BJ (cell line): Measurements from ENCODE around the gene PRM2. TPM values are rescaled to one million over a fixed set of nuclear protein-coding genes. Genes with fewer than 3 reads are reported as not detected.
"Not testable (repeated sequence)": the region's sequence is repeated elsewhere in the genome, so short reads cannot be mapped to it uniquely, and the experiment has no call there.

Source experiments
- CTCF ChIA-PET: fragments of 350-600 bp; formaldehyde crosslinking; extraction: SDS; loops from one replicate; lab custom pipeline; 2021; ENCODE audit warnings: antibody characterized with exemption, inconsistent platforms; lab: Yijun Ruan, JAX
- POLR2A ChIA-PET: fragments of 300-600 bp; sonication (Branson Sonifier 250); formaldehyde crosslinking; extraction: SDS; loops from one replicate; lab custom pipeline; 2021; ENCODE audit warnings: antibody characterized with exemption; lab: Charles Lee
- DNase-seq: peaks from one replicate; pipeline ENCODE4 v3.0.0-alpha.2; 2011; ENCODE audit warnings: low read depth
- H3K27me3 ChIP-seq: 2 replicates; pipeline ENCODE4 v1.6.0; 2011; ENCODE audit warnings: low read length; ENCODE audit not compliant: control insufficient read depth, insufficient read depth
- H3K36me3 ChIP-seq: 2 replicates; pipeline ENCODE4 v1.5.1; 2011; ENCODE audit warnings: low read length; ENCODE audit not compliant: control insufficient read depth, insufficient read depth
- H3K4me3 ChIP-seq: 2 replicates; pipeline ENCODE4 v1.5.1; 2011; ENCODE audit warnings: low read depth, mild to moderate bottlenecking, control low read depth, low read length
- polyA plus RNA-seq: library from polyadenylated mRNA; depleted of rRNA; stranded (reverse); fragments of >200 nt; gene quantifications from 2 replicates; pipeline ENCODE4 v1.2.3, GENCODE V29; 2011
- TF ChIP-seq, protein P1 (sequence below): IDR thresholded peaks from 2 replicates; pipeline ENCODE4 v1.5.1; 2011; ENCODE audit warnings: low read depth, mild to moderate bottlenecking, control low read depth, inconsistent platforms, low read length, moderate library complexity; ENCODE audit not compliant: insufficient read depth

PRM2 gene
- polyA plus RNA-seq, 1 experiment = not detected

DNA sequence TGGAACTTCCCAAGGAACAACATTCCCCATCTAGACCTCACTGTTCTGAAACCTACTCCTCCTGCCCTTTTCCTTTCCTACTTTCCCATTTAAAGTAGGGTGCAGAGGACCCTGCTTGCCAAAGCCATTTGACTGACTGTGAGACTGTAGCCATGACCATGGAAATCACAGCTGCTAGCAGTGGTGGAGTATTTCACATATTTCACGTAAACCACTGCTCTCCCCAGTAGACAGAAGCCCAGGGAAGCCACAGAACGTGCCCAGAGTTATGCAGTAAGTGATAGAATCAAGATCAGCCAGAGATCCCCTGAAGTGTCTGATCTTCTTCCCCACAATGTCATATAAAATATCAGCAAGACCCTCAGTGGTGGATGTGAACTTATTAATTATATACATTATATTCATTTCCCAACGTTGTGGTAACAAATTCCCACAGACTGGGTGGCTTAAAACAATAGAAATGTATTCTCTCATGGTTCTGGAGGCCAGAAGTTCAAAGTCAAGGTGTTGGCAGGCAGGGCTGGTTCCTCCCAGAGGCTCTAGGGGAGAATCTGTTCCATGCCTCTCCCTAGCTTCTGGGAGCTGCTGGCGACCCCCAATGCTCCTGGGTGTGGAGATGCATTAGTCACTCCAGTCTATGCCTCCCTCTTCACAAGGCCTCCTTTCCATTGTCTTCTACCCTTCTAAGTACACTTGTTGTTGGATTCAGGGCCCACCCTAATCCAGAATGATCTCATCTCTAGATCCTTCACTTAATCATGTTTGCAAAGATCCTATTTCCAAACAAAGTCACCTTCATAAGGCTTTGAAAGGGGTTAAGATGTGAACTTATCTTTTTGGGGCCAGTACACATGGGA is 25.6 kb upstream of the PRM2 start:
- DNase-seq = no peak
- TF ChIP-seq, protein P1, sequence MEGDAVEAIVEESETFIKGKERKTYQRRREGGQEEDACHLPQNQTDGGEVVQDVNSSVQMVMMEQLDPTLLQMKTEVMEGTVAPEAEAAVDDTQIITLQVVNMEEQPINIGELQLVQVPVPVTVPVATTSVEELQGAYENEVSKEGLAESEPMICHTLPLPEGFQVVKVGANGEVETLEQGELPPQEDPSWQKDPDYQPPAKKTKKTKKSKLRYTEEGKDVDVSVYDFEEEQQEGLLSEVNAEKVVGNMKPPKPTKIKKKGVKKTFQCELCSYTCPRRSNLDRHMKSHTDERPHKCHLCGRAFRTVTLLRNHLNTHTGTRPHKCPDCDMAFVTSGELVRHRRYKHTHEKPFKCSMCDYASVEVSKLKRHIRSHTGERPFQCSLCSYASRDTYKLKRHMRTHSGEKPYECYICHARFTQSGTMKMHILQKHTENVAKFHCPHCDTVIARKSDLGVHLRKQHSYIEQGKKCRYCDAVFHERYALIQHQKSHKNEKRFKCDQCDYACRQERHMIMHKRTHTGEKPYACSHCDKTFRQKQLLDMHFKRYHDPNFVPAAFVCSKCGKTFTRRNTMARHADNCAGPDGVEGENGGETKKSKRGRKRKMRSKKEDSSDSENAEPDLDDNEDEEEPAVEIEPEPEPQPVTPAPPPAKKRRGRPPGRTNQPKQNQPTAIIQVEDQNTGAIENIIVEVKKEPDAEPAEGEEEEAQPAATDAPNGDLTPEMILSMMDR = no peak
- Histone ChIP-seq H3K27me3 (no peaks in the 10 kb centered on the region), H3K36me3 (no peaks in the 10 kb centered on the region), H3K4me3 (no peak overlapping the region)
- ChIA-PET POLR2A (no interaction called here), CTCF (interaction anchor here (0.6 kb wide), 1 partner anchor 69 kb away, joined by 3 read pairs; no protein-coding TSS in a partner anchor)

DNA sequence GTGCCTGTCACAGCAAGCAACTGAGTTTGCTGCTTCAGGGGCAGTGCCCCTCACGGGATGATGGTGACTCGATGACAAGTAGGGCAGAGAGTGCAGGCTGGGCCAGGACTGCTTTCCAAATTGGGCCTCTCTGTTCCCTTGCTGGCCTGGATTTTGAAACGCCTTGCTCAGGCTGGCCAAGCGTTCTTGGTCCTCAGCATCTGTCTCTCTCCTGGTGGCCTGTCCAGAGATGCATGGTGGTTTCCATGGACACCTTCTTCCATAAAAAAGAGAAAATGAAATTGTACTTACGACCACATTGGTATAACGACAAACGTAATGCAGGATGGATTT is 24.2 kb upstream of the PRM2 start:
- TF ChIP-seq, protein P1 = no peak
- H3K36me3 ChIP-seq = no peaks in the 10 kb centered on the region
- no peaks in the 10 kb centered on the region for H3K27me3 ChIP-seq
- CTCF ChIA-PET = no interaction called here
- POLR2A ChIA-PET = no interaction called here
- no peak overlapping the region for H3K4me3 ChIP-seq
- no peak for DNase-seq

DNA sequence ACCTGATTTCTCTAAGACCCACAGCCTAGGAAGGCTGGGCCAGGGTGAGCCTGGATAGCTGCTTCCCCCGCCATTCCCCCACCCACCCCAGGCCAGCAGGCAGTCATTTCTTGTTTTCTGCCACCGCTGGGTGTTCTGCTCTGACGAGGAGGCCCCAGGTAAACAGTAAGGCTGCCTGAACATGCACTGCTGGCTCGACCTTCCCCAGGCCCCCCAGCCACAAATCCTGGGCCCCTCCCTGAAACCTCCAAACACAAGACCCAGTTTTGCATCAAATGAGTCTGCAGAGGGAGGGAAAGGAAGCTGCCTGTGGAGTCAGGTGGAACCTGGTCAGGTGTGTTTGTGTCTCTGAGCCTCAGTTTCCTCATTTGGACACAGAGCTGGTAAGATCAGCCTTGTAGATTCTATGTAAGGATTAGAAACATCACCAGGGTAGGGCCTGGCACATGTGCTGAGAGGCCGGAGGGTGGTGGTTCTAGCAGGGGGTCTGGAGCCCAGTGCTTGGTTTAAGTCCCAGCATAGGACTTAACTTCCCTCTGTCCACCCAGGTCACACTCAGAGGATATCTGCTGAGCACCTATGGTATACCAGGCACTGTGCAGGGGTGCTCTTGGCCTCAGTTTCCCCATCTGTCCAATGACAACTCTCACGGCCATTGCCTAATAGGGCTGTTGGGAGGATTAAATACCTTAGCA is 23.7 kb upstream of the PRM2 start:
- no peaks in the 10 kb centered on the region for H3K36me3 ChIP-seq
- no peaks in the 10 kb centered on the region for H3K27me3 ChIP-seq
- POLR2A ChIA-PET = no interaction called here
- TF ChIP-seq, protein P1 = no peak
- no peak overlapping the region for H3K4me3 ChIP-seq
- CTCF ChIA-PET = no interaction called here
- no peak for DNase-seq

DNA sequence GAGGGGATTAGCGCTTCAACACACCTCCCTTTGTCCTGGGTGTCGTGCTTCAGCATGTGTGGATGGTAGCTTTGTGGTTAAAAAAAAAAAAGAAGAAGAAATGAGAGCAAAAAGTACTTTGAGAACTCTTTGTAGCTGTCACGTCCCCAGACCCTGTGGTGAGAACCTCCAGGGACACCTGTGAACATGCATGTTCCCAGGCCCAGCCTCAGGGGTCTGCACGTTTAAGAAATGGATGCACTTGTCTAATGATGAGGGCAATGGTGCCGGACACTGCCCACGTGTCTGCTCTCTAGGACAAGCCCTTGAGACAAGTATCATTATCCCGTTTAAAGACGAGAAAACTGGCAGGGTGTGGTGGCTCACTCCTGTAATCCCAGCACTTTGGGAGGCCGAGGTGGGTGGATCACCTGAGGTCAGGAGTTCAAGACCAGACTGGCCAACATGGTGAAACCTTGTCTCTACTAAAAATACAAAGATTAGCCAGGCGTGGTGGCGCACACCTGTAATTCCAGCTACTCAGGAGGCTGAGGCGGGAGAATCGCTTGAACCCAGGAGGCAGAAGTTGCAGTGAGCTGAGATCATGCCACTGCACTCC is 22.8 kb upstream of the PRM2 start:
- POLR2A ChIA-PET, H3K4me3 ChIP-seq, H3K36me3 ChIP-seq, H3K27me3 ChIP-seq, DNase-seq: not testable (repeated sequence)
- CTCF ChIA-PET = interaction anchor here (0.8 to 2.6 kb wide), 3 partner anchors 30 to 58 kb away, joined by 3 to 8 read pairs (median 3); partner anchors contain the start of genes SOCS1 and TNP2

DNA sequence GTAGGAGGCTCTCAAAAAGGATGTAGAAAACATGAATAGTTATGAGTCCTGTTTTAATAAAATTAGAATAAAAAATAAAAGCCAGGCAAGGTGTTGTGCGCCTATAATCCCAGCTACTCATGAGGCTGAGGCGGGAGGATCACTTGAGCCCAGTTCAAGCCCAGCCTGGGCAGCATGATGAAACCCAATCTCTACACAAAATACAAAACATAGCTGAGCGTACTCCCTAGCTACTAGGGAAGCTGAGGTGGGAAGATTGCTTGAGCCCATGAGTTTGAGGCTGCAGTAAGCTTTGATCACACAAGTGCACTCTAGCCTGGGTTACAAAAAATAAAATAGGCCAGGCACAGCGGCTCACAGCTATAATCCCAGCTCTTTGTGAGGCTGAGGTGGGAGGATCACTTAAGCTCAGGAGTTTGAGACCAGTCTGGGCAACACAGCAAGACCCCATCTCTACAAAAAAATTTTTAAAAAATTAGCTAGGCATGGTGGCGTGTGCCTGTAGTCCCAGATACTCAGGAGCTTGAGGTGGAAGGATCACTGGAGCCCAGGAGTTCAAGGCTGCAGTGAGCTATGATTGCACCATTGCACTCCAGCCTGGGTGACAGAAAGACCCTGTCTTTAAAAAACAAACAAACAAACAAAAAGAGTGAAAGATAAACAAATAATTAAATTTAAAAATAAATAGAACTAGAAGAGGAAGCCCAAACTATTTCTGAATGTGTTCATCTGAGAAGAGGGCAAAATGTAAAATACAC is 22.0 kb upstream of the PRM2 start:
- ChIA-PET POLR2A (interaction anchor here (0.6 kb wide), 1 partner anchor 274 kb away, joined by 3 read pairs; no protein-coding TSS in a partner anchor), CTCF (interaction anchor here (0.7 to 2.6 kb wide), 6 partner anchors 27 to 334 kb away, joined by 3 to 8 read pairs (median 3); partner anchors contain the start of genes SOCS1 and TNP2)
- no peak for DNase-seq
- Histone ChIP-seq H3K27me3 (no peaks in the 10 kb centered on the region), H3K4me3 (no peak overlapping the region), H3K36me3 (no peaks in the 10 kb centered on the region)
- TF ChIP-seq, protein P1 = no peak
